ENCODE data around the gene AZI2.
A peak's percentile ranks its signal among the peaks of the same experiment; 100 is the strongest.

Gene AZI2

DNA sequence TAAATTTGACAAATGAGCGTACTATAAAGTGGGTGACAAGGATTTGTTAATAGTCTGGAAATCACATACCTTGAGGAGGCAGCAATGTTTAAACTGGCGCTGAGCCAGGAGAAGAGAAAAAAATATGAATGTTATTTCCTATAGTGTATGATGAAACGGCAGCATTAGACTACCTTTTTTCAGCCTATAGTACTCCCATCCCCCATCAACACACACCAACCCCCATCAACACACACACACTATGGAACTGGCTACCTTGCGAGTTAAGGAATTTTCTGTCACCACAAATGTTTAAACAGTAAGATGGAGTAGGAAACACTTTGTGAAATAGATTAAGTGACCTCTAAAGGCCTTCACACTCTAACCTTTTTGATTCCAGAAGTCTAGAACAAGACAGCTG lies 46.9 kb downstream of the AZI2 start:
- DNase-seq (ENCODE audit: low read depth): no peak

DNA sequence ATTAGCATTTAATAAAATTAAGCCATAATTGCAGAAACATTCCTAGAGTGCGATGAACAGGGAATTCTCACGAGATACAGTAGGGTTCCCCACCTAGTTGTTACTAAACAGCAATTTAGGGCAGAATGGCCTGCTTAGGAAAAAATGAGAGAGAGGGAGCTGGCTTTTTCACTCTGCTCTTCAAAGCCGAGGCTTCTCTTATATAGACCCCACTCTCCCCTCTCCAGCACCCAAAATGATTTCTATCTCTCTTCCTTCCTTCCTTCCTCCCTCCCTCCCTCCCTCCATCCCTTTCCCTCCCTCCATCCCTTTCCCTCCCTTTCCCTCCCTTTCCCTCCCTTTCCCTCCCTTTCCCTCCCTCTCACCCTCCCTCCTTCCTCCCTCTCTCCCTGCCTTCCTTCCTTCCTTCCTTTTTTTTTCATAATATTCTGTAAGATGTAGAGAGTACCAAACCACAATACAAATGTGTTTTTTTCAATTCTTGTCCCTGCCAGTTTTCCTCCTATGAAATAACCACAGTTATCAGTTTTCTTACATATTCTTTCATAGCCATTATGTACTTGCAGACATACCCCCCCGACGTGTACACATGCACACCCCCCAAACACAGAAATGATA lies 48.2 kb downstream of the AZI2 start:
- DNase-seq (ENCODE audit: low read depth): no peak

DNA sequence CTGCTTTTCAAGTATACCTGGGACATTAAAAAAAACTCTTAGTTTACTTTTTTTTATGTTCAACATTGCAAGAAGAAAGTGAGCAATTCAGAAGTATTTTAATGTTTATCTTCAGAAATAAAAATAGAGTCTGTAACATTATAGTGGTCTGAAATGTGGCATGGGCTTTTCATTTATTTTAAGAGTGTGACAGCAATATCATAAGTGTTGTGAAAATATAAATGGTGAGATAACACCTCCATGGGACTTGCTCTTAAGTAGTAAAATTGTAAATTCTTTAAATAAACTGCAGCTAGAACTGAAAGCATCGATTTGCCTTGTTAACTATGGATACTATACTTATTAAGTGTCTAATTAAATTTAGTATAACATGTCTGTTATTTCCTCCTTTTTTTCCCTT lies 48.9 kb downstream of the AZI2 start:
- DNase-seq (ENCODE audit: low read depth): no peak

DNA sequence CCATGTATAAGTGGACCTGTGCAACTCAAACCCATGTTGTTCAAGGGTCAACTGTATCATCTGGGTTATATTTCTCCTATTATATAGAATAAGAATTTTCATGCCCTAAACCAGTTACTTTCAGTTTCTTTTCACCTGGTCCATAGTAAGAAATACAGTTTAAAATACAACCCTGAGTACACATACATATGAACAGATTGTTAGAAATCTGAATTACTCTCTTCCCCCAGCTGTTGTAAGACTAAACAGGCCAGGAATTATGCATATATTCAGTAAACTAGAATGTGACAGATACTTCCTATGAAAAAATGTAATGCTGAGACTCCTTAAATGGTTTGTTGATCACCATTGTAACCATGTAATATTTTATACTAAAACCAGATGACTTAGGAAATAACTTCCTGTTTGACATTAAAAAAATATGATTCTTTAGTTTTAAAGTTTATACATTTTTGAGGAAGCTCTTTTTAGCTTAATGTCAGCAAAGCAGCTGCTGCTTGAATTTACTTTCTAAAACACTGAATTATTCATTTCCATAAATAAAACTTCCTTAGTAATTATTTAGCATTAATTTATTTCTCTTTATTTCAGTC lies 52.6 kb downstream of the AZI2 start:
- DNase-seq (ENCODE audit: low read depth): peak; percentile 9

DNA sequence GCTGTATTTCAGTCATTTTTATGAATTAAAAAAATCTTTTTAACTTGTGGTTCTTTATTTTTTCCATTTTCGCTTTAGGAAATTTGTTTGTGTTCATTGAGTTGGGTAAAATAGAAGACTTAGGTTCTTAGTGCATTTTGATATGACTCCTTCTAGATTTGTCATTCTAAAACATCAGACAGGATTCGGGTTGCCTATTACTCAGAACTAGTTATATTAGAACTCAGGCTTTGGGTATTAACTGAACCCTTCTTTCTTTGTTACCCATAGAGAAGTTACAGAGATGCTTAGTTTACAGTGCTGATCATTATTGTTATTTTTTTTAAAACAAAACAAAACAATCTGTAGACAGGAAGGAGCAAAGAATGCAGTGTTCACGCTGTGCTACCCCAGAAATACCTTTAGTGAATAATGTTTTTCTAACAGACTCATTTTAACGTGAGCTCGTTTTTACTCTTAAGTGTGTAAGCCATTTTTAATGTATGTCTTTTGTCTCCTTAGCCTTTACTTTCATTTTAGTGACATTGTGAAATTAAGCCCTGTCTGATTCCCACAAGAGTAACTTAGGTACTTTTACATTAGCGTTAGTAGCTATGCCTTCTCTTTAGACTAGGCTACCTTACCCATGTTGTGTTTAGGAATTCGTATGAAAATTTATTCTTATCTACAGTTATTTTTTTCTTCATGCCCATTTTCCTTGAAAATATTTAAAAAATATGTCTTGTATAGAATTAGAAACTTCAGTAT lies 53.8 kb downstream of the AZI2 start:
- DNase-seq (ENCODE audit: low read depth): no peak

DNA sequence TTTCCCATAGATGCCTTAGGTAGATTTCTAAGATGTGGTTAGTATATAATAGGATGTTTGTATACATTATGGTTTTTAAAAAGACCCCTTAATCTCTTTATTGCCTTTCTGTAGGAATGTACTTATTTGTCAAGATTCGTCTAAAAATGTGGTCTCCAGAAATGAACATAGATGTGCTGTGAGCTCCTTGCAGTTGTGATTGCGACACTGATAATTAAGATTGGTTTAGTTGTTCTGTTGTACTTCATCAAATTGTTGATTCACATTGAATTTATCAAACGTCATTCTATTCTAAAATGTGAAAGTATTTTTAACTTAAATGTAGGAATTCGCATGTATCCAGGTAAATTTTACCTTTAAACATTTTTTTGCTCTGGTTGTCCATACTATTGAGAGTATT lies 56.0 kb downstream of the AZI2 start:
- no peak for DNase-seq (ENCODE audit: low read depth)

DNA sequence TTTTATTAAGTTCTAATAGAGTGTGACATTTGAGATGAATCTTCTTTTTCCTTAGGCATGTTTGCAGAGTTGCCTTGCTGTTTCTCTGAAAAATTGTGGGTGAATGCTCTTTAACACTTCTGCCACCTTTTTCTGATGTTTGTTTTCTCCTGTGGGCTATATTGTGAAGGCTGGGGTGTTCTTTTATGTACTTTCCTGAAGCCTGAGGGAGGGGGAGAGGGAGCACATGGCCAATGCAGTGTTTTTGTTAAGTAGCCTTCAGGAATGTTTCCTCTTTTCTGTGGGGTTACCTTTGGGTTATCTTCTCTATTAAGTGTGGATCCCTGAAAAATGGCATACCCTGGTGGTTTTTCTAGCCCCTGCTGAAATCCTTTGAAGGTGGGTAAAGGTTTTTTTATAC lies 57.0 kb downstream of the AZI2 start:
- no peak for DNase-seq (ENCODE audit: low read depth)

DNA sequence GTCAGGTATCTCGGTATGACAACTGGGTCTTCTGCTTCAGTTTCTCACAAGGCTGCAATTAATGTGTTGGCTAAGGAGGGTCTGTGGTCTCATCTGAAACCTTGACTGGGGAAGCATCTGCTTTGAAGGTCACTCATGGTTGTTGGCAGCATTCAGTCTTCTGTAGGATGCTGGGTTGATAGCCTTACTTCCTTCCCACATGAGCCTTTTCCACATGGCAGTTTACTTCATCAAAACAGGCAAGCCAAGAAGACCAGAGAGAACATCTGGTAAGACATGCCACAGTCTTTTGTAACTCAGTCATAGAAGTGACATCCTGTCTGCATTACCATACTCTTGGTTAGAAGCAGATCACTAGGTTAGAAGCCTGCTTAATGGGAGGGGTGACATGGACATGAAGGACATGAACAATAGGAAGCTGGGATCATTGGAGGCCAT lies 57.7 kb downstream of the AZI2 start:
- DNase-seq (ENCODE audit: low read depth): no peak

DNA sequence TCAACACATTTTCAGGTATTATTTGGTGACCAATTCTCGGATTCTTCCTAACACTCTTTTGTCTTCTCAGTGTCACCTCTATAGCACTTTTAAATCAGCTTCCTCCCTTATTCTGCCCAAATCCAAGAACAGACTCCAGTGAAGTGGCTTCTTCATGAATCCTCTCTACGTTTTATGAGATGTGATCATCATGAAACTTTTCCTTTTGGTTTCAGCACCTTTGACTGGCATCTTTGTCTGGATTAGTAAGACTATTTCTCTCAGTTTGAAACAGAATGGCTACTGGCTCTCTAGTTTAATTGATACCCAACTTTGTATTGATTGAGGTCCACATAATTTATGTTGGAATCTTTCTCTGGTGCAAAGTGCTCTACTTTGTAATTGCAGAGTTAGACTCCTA lies 61.6 kb downstream of the AZI2 start:
- no peak for DNase-seq (ENCODE audit: low read depth)

DNA sequence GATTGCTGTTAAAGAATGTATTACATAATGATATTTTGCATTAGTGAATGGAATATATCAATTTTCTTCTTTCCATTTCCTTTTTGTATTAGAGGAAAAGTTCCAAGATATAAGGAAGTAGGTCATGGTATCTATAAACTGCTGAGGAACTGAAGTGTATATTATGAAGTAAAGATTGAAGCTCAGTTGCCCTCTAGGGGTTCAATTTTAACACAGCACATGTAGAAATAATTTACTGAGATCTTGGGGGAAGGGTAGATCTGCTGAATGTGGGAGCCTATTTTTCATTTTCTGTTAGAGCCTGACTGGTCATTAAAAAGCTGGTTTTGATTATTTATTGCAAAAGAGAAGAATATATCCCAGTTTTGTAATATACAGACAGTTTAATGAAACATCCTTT lies 62.0 kb downstream of the AZI2 start:
- DNase-seq (ENCODE audit: low read depth): peak; percentile 49

DNA sequence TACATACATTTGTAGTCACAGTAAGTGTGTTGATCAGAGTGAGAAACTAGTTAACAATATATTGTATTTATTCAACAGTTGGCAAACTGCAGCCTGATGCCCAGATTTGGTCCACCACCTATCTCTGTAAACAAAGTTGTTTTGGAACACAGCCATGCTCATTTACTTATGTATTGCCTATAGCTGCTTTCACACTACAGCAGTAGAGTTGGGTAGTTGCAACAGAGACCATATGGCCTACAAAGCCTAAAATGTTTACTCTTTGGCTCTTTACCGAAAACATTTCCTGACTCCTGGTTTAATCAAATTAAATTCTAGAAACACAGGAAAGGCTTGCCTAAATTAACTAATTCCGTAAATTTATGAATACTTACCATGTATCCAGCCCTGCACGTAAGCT lies 67.8 kb downstream of the AZI2 start:
- no peak for DNase-seq (ENCODE audit: low read depth)

DNA sequence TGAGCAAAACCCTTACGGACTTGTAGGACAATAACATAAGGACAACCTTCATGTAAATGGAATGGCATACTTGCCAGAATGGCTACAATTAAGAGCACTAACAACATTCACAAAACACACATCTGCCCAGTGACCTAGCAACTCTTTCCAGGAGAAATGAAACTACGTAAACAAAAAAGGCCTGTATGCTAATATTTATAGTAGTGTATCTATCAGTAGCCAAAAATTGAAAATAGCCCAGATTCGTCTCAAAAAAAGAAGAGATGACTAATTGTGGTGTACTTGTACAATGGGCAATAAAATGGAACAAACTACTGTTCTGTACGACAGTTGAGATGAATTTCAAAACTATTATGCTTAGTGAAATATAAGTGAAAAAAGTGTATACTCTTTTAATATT lies 68.9 kb downstream of the AZI2 start:
- DNase-seq (ENCODE audit: low read depth): no peak

DNA sequence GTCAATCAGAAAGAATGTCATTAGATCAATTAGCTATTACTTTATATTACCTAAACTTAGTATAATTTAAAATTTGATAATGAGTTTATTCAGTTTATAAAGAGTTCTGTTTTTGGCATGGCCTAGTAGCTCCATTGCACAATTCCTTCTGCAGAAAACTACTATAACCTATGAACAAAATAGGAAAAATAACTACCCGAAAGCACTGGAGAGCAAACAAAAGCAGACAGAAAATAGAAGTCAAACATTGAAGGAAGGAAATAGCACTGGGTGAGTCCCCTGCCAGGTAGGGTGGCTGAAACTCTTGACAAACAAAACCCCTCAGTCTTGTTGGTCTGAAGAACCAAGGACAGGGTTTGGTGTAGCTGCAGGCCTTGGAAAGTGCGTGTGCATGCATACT lies 69.7 kb downstream of the AZI2 start:
- DNase-seq (ENCODE audit: low read depth): no peak

DNA sequence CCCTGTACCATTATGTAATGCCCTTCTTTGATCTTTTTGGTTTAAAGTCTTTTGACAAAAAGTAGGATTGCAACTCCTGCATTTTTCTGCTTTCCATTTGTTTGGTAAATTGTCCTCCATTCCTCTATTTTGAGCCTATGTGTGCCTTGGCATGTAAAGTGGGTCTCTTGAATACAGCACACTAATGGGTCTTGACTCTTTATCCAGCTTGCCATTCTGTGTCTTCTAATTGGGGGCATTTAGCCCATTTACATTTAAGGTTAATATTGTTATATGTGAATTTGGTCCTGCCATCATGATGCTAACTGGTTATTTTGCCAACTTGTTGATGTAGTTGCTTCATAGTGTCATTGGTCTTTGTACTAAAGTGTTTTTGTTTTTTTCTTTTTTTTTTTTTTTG lies 74.8 kb downstream of the AZI2 start:
- DNase-seq (ENCODE audit: low read depth): no peak
